Right kidney (tissue), 9 donors: ENCODE data around the gene PRIM1.
A peak's percentile ranks its signal among the peaks of the same experiment; 100 is the strongest.
"Not testable (repeated sequence)": the region's sequence is repeated elsewhere in the genome, so short reads cannot be mapped to it uniquely, and the experiment has no call there.

Source experiments
- DNase-seq: peaks from one replicate; pipeline ENCODE4 v3.0.0-alpha.2; 2016
- long read RNA-seq, 8 donors: transcript quantifications; one replicate each; lab custom pipeline, GENCODE V29; 2026

Gene PRIM1
- long read RNA-seq, donor 1, partial matches to known transcripts, result 5 of 8 reads
- long read RNA-seq, donor 1, other reads (novel, unspliced or antisense), result 0 of 8 reads
- long read RNA-seq, donor 2, result 0 reads
- long read RNA-seq, donor 3, partial matches to known transcripts, result 0 of 2 reads
- long read RNA-seq, donor 3, other reads (novel, unspliced or antisense), result 0 of 2 reads
- long read RNA-seq, donor 4, result 0 reads
- long read RNA-seq, donor 5, partial matches to known transcripts, result 0 of 1 reads
- long read RNA-seq, donor 5, other reads (novel, unspliced or antisense), result 0 of 1 reads
- long read RNA-seq, donor 6, partial matches to known transcripts, result 0 of 4 reads
- long read RNA-seq, donor 6, other reads (novel, unspliced or antisense), result 0 of 4 reads
- long read RNA-seq, donor 7, transcript PRIM1-201 (13 exons, 1,393 nt), result major isoform, 5 of 6 reads
- long read RNA-seq, donor 7, partial matches to known transcripts, result 0 of 6 reads
- long read RNA-seq, donor 7, other reads (novel, unspliced or antisense), result 0 of 6 reads
- long read RNA-seq, donor 8, partial matches to known transcripts, result 0 of 2 reads
- long read RNA-seq, donor 8, other reads (novel, unspliced or antisense), result 0 of 2 reads

DNA sequence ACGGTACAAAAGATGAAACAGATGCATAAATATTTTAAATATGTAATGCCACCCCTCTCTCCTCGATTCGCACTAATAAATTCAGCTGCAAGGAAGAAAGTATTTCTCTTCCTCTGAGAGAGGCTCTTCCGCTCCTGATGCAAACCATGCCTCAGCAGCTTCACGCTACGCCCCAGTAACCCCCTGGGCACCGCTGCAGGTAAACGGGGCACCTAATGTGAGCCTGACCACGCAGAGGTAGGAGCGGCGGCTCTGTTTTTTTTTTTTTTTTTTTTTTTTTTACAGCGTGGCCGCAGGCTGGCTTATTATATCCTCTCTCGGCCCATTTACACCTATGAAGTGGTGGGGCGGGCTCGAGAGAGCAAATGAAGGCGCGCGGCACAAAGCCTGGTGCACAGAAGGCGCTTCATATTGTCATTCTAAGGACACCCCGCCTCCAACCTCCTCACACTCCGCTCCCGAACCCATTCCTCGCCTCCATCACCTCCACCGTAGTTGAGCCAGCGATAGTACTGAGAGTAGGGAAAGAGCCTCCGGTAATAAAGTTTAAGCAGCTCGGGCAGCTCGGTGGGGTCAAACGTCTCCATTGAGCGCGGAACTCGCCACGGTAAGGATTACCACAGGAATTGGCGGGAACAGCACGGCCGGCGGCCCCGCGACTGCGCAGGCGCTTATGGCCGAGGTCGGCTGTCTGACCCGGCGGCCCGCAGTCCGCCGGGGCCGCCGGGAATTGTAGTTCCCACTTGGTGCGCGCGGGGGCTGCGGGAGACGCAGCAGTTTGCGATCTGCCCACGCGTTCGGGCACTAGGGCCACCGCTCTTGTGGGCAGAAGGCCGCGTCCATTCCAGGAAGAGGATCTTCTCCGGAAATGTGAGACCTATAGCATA, at the start of gene PRIM1:
TSS of gene PRIM1 (minus strand) at position 612 of the 887 bp plus-strand sequence. CDS start at position 587, 25 bp downstream.
- peak; percentile 89 for DNase-seq

- no peak for DNase-seq
Measured at GRCh38 chr12:56800221-56800620, 48.1 kb upstream of the PRIM1 start.

DNA sequence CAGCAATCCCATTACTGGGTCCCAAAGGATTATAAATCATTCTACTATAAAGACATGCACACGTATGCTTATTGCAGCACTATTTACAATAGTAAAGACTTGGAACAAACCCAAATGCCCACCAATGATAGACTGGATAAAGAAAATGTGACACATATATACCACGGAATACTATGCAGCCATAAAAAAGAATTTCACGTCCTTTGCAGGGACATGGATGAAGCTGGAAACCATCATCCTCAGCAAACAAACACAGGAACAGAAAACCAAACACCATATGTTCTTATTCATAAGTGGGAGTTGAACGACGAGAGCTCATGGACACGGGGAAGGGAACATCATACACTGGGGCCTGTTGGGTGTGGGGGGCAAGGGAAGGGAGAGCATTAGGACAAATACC, 47.2 kb upstream of the PRIM1 start:
- not testable (repeated sequence) for DNase-seq

DNA sequence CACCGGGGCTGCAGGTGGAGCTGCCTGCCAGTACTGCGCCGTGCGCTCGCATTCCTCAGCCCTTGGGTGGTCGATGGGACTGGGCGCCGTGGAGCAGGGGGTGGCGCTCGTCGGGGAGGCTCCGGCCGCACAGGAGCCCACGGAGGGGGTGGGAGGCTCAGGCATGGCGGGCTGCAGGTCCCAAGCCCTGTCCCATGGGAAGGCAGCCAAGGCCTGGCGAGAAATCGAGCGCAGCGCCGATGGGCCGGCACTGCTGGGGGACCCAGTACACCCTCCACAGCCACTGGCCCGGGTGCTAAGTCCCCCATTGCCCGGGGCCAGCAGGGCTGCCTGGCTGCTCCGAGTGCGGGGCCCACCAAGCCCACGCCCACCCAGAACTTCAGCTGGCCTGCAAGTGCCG, 43.7 kb upstream of the PRIM1 start:
- DNase-seq, result not testable (repeated sequence)

DNA sequence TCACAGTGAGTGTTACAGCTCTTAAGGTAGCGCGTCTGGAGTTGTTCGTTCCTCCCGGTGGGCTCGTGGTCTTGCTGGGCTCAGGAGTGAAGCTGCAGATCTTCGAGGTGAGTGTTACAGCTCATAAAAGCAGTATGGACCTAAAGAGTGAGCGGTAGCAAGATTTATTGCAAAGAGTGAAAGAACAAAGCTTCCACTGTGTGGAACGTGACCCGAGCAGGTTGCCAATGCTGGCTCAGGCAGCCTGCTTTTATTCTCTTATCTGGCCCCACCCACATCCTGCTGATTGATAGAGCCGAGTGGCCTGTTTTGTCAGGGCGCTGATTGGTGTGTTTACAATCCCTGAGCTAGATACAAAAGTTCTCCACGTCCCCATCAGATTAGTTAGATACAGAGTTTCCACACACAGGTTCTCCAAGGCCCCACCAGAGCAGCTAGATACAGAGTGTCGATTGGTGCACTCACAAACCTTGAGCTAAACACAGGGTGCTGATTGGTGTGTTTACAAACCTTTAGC, 43.0 kb upstream of the PRIM1 start:
- not testable (repeated sequence) for DNase-seq

DNA sequence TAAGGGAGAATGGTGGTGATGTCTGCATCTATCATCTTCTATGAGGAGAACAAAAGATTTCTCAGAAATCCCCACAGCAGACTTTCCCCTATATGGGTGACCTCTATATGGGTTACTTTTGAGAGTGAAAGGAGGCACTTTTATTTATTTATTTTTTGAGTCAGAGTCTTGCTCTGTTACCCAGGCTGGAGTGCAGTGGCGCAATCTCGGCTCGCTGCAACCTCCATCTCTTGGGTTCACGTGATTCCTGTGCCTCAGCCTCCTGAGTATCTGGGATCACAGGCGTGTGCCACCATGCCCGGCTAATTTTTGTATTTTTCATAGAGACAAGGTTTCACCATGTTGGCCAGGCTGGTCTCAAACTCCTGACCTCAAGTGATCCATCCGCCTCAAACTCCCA, 41.0 kb upstream of the PRIM1 start:
- not testable (repeated sequence) for DNase-seq

GRCh38 chr12:56792678-56793077, 40.6 kb upstream of the PRIM1 start:
- no peak for DNase-seq

DNA sequence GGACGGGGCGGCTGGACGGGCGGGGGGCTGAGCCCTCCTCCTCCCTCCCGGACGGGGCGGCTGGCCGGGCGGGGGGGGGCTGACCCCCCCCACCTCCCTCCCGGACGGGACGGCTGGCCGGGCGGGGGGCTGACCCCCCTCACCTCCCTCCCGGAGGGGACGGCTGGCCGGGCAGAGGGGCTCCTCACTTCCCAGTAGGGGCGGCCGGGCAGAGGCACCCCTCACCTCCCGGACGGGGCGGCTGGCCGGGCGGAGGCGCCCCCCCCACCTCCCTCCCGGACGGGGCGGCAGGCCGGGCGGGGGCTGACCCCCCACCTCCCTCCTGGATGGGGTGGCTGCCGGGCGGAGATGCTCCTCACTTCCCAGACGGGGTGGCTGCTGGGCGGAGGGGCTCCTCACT, 37.3 kb upstream of the PRIM1 start:
- DNase-seq, result not testable (repeated sequence)

DNA sequence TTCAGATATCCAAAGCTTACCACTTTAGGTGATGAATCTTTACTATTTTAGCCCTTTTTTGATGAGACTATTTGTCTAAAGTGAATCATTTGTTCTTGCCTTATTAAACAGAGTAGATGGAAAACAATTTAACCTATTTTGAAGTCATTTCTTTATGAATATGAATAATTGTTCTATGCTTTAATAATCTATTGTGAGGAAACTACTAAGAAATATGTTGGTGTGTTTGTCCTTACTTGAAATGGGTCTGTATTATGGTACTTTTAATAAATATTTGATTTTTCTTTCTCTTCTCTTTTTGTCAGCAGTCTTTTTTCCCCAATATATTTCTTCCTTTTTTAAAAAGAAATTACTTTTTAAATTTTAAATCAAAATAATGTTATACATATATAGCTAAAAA, 35.4 kb upstream of the PRIM1 start:
- DNase-seq, result no peak

GRCh38 chr12:56785874-56786273, 33.8 kb upstream of the PRIM1 start:
- no peak for DNase-seq

DNA sequence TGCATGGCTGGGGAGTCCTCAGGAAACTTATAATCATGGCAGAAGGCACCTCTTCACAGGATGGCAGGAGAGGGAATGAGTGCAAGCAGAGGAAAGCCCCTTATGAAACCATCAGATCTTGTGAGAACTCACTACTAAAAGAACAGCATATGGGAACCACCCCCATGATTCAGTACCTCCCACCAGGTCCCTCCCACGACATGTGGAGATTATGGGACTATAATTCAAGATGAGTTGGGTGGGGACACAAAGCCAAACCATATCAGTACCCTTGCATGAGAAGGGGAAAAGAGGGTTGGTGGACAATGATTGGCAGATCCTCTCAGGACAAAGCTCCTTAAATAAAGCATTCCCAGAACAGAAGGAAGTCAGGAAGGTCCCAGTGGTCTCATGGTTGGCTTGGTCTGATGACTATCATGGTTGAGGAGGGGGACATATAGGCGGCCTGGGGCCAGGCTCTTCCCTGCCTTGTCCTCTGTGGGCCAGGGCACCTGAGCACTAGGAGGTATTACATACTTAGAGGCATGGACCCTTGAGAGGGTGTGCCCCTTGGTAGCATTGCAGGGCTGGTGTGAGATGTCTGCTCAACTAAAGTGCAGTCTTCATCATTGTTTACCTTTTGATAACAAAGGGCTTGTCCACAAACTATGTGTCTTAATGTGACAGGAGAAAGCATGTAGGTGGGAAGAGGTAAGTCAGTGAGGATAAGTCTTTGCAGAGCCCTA, 33.2 kb upstream of the PRIM1 start:
- no peak for DNase-seq

DNA sequence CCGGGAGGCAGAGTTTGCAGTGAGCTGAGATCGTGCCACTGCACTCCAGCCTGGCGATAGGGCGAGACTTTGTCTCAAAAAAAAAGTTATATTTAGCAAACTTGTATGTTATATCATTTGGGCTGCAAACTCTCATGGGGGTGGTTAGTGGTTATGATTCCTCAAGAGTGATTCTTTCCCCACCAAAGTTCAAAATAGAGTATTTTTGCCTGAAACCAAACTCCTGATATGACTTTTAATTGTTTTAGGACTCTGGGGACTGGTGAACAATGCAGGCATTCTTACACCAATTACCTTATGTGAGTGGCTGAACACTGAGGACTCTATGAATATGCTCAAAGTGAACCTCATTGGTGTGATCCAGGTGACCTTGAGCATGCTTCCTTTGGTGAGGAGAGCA, 29.6 kb upstream of the PRIM1 start:
- no peak for DNase-seq

DNA sequence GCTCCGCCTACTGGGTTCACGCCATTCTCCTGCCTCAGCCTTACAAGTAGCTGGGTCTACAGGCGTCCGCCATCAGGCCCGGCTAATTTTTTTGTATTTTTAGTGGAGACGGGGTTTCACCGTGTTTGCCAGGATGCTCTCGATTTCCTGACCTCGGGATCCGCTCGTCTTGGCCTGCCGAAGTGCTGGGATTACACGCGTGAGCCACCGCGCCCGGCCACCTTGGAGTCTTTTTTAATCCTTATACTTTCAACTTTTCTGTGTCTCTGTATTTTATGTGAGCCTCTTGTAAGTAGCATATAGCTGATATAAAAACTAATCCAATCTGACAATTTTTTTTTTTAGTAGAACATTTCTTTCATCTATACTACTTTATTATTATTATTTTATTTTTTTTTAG, 26.6 kb upstream of the PRIM1 start:
- DNase-seq, result no peak

DNA sequence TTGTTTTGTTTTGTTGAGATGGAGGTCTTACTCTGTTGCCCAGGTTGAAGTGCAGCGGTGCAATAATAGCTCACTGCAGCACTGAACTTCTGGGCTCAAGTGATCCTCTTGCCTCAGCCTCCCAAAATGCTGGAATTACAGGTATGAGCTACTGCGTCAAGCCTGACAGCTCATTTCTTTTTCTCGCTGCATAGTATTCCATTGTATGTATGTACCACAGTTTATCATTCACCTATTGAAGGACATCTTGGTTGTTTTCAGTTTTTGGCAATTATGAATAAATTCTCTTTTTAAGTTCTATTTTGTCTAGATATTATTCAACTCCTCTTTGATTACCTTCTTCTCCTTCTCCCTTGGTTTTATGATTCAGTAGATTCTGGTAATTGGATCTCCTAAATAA, 24.5 kb upstream of the PRIM1 start:
- no peak for DNase-seq

- DNase-seq, result no peak
Measured at GRCh38 chr12:56775638-56776037, 23.5 kb upstream of the PRIM1 start.

- DNase-seq, result no peak
Measured at GRCh38 chr12:56773113-56773512, 21.0 kb upstream of the PRIM1 start.

GRCh38 chr12:56772625-56773024, 20.5 kb upstream of the PRIM1 start:
- no peak for DNase-seq

DNA sequence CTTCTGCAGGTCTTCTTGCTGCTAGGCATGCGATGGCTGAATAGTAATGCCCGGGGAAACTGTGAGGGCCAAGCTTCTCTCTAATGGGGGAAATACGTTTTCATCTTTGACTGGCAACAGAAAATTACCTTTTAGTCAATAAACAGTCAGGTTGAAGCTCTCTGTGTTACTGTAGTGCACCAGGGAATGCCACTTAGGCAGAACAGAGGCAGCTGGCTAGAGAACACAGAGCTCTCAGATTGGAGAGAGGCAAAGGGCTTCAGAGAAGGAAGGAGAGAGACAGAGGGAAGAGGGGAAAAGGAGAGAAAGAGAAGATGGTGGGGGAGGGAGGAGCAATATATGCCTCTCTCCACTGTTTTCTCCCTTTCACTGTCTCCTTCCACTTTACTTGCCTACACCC, 17.7 kb upstream of the PRIM1 start:
- no peak for DNase-seq

- no peak for DNase-seq
Measured at GRCh38 chr12:56768424-56768823, 16.3 kb upstream of the PRIM1 start.

DNA sequence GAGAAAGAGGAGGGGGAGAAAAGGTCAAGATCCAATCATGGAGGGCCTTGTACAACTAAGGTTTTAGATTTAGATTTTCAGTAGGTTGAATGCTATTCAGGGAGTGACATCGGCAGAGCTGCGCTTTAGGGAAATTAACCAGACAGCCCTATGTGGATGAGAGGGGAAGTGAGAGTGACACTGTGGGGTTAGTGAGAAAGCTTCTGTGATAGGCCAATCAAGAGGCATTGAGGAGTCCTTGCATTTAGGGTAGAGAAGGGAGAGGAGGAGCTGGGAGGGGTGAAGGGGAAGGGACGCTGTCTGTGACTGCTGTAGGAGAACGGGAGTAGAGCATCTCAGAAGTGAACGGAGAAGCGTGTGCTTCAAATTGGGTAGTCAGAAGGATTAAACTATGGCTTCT, 14.4 kb upstream of the PRIM1 start:
- DNase-seq, result no peak

GRCh38 chr12:56763753-56764657, 11.9 kb upstream of the PRIM1 start:
- DNase-seq, result no peak
